Amniotic stem cell (primary cell): ENCODE data around the gene PIK3CD.

Source experiments
- DNase-seq: peaks from one replicate; lab custom pipeline; 2025; lab: John Stamatoyannopoulos, UW

The PIK3CD gene

DNA sequence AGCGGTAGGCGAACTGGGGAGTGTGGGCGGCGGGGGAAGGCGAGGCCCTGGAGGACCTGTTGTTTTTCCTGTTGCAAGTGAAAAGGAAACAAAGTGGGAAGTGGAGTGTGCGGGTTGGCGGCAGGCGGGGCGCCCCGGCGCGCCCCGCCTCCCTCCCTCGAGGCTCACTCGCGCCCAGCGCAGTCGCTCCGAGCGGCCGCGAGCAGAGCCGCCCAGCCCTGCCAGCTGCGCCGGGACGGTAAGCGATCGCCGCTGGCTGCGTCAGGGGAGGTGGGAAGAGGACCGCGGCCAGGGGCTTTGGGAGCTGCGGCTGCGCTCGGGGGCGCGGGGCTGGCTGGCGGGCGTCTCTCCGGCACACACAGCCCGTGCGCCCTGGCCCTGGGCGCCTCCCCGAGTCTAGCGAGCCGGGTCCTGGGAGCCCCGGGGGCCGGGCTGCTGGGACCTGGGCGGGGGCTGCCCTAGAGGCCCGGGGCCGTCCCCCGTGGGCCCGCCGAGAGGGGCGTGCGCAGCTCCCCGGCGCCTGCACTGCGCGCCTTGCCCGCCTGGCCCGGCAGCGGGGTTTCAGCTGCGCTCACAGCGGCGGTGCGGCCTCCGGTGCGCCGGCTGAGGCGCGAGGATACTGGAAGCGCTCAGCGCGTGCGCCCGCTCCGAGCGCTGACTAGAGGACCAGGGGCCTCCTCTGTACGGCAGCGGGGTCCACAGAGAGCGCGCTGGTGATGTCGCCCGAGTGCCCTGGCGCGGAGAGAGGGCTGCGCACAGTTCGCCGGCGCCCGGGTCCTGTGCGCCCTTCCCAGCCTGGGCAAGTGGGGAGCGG, at the start of gene PIK3CD:
Gene PIK3CD (plus strand): TSS at position 167 of the 814 bp plus-strand sequence. CDS start 58,725 bp downstream, outside the sequence.
- no peak for DNase-seq

- DNase-seq, result no peak
Observed at GRCh38 chr1:9601942-9602793, 49.4 kb upstream of the PIK3CD start.

- no peak for DNase-seq
Observed at GRCh38 chr1:9602794-9603167, 48.8 kb upstream of the PIK3CD start.

GRCh38 chr1:9603307-9603706, 48.2 kb upstream of the PIK3CD start:
- DNase-seq, result no peak

DNA sequence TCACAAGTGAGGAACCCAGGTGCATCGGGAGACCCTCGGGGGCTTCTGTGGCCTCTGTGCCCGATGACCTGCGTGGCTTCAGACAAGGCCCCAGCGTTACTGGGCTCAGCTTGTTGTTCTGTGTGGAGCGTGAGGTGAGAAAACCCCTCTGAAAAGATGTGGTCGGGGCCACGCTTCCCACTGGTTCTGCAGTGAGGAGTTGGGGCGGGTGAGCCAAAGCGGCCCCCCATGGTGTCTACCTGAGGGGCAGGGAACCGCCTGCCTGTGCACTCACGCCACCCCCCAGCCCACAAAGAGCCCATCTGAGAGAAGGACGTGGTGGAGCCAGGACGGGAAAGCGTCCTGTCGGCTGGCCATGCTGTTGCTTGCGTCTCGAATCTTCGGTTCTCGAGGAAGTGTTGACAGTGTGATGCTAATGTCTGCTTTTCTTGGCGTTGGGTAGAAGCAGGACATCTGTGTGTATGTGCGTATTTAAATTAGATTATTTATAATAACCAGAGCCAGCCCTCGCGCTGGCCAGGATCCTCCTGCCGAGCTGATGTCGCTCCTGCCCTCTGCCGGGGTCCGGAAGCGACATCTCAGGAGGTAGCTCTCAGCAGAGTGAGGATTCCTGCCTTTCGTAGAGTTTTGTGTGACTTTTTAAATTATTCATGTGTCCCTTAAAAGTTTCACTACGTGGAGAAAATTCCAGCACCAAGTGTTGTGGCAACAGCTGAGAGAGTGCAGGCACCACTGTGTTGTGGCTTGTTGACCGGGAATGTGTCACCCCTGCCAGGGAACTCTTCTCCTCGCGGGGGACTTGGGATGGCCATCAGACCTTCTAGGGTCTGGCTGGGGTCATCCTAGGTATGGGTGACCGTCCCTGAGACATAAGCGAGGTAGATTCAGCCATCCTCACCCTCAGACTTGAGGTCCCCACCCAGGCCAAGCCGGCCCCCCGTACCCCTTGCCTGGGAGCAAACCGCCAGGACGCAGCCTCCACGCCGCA, 47.5 kb upstream of the PIK3CD start:
- no peak for DNase-seq

DNA sequence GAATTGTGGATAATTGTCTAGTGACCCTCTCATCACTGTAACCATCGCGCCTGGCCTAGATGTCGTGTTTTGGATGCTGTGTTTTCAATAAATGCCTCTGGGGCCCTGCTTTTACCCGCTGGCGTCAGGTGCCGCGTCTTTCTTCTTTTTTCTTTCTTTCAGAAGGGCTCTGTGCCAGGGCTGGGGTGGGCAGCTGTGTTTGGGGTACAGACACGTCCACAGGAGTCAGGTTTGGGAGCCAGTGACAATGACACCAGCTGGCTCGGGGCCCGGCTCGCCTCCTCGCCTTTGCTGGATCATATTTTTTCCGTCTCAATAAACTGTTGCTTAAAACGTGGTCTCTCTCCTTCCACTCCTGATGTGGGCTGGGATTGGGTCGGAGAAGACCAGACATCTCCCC, 46.7 kb upstream of the PIK3CD start:
- DNase-seq, result no peak

- no peak for DNase-seq
Observed at GRCh38 chr1:9605946-9606455, 45.5 kb upstream of the PIK3CD start.

GRCh38 chr1:9606458-9606857, 45.1 kb upstream of the PIK3CD start:
- DNase-seq, result no peak

- DNase-seq, result no peak
Observed at GRCh38 chr1:9606948-9607347, 44.6 kb upstream of the PIK3CD start.

- no peak for DNase-seq
Observed at GRCh38 chr1:9607352-9607751, 44.2 kb upstream of the PIK3CD start.

DNA sequence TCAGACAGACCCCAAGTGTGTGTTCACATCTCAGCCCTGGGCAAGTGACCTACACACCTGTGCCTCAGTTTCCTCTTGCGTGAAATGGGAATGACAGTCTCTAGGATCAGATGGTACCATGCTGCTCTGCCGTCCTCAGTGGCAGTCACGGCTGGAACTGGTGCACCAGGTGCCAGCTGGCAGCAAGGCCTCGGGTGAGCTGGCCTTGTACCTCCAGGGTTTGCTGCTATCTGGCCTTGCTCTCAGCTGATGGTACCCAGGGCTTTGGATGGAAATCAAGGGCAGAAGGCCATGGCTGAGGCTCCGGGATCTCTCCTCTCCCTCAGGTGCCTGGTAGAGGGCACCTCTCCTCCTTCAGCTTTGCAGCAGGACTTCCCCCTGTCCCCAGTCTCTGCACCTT, 41.5 kb upstream of the PIK3CD start:
- DNase-seq, result no peak

DNA sequence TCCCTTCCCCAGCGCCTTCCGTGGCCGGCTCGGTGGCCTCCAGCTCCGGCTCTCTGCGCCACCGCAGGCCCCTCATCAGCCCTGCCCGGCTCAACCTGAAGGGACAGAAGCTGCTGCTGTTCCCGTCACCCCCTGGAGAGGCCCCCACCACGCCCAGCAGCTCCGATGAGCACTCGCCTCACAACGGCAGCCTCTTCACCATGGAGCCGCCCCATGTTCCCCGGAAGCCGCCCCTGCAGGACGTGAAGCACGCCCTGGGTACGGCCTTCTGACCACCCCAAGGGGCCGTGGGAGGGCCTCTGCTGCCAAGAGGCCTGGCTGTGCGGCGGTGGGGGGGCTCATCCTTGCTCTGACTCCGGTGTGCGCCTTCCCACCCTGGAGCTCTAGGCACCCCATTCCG, 41.0 kb upstream of the PIK3CD start:
- DNase-seq, result no peak

- no peak for DNase-seq
Observed at GRCh38 chr1:9611716-9612115, 39.8 kb upstream of the PIK3CD start.

GRCh38 chr1:9612162-9612845, 39.2 kb upstream of the PIK3CD start:
- DNase-seq, result no peak

DNA sequence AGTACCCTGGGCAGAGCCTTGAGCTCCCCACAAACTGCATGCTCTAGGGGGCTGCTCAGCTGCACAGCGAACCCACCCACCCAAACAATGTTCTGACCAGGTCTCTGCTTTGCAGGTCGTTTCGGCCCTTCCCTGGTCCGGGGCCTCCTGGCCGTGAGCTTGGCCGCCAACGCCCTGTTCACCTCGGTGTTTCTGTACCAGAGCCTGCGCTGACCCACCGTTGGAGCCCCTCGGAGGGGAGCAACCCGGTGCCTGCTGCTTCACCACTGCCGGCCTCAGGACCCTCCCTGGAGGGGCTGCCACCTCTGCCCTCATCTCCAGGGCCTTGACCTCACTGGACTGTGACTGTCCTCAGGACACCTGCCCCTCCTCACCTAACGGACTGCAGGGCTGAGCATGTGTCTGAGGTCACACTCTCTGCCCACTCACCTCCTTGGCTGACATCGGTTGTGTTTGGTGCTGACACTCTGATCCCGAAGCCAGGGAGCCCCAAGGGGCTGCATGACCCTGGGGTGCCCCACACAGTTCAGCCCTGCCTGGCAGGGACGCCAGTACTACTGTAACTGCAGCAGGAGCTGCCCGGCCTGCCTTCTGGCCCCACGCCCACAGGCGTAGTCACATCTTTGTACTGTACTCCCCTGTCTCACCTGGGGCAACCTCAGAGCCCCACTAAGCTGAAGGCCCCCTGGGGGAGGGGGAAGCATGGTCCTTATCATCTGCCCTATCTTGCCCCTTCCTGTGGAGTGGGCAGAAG, 38.5 kb upstream of the PIK3CD start:
- no peak for DNase-seq

GRCh38 chr1:9613625-9614299, 37.8 kb upstream of the PIK3CD start:
- no peak for DNase-seq

GRCh38 chr1:9615316-9616063, 36.0 kb upstream of the PIK3CD start:
- DNase-seq, result no peak

GRCh38 chr1:9618909-9619679, 32.4 kb upstream of the PIK3CD start:
- DNase-seq, result no peak
